ENCODE measurements around the gene PYGO1. TPM values are rescaled to one million over a fixed set of nuclear protein-coding genes. Genes with fewer than 3 reads are reported as not detected.
A peak's percentile ranks its signal among the peaks of the same experiment; 100 is the strongest.

PYGO1 gene
- polyA plus RNA-seq, 6 donors from 2014 or later, result not detected

DNA sequence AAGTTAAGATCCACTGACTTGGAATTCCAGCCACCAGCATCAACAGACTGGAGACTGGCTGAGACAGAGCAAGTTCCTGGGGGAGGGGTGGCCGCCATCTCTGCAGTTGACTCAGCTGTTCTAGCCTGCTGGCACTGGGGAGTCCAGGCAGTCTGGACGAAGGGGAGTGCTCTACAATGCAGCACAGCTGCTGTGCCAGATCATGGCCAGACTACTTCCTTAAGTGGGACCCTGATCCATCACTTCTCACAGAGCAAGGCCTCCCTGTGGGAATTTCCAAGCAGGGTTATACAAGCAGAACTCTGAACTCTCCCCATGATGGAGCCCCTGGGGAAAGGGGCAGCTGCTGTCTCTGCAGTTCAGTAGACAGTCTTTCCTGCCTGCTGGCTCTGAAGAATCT, 35.2 kb downstream of the PYGO1 start:
- Mint-ChIP-seq H3K4me1 (no peaks in the 10 kb centered on the region), H3K27ac (no peak overlapping the region), H3K4me3 (no peak overlapping the region), H3K27me3 (peaks cover 7 to 29% (median 12%) of the 10 kb centered on the region in 3 donors), H3K36me3 (peaks cover 0 to 21% of the 10 kb centered on the region in 2 donors), H3K9me3 (peaks cover 15 to 37% (median 27%) of the 10 kb centered on the region in 7 donors)
- no peak for DNase-seq
- no peak for ATAC-seq (ENCODE audit: low read depth in 2 of 2)

DNA sequence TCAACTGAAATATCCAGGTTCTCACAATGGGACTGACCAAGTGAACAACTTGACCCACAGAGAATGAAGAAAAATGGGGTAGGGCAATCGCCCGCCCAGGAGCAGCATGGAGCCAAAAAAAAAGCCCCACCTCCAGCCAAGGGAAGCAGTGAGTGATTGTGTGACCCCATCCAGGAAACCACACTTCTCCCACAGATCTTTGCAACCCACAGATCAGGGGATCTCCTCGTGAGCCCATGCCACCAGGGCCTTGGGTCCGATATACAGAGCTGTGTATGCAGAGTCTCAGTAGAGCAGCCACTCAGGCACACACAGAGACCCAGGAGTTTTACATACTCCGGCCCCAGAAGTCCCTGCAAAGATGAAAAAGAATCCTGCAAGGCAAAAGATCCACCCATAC, 35.7 kb downstream of the PYGO1 start:
- peaks cover 15 to 36% (median 25%) of the 10 kb centered on the region in 7 donors for H3K9me3 Mint-ChIP-seq
- peaks cover 7 to 24% (median 12%) of the 10 kb centered on the region in 3 donors for H3K27me3 Mint-ChIP-seq
- no peak overlapping the region for H3K4me3 Mint-ChIP-seq
- H3K27ac Mint-ChIP-seq, result no peak overlapping the region
- peaks cover 0 to 21% of the 10 kb centered on the region in 2 donors for H3K36me3 Mint-ChIP-seq
- DNase-seq, result no peak
- H3K4me1 Mint-ChIP-seq, result no peaks in the 10 kb centered on the region
- ATAC-seq (ENCODE audit: low read depth in 2 of 2), result no peak

DNA sequence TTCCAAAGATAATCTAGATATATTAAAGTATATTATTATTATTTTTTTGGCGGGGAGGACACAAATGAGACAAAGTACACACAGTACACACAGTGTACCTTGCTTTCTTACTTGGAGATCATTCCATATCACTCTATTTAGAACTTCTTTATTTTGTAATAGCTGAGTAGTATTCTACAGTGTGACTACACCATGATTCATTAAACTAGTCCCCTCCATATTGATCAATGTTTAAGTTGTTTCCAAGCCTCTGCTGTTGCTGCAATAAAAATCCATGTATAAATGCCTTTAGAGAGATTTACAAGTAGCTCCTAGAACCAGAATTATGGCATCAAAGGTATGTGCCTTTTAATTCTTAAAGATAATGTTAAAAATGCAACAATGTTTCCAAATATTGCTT, 38.8 kb downstream of the PYGO1 start:
- peaks cover 2 to 10% (median 4%) of the 10 kb centered on the region in 3 donors for H3K27me3 Mint-ChIP-seq
- no peak overlapping the region for H3K4me3 Mint-ChIP-seq
- H3K27ac Mint-ChIP-seq, result no peak overlapping the region
- ATAC-seq (ENCODE audit: low read depth in 2 of 2) (no peak), DNase-seq (no peak)
- peaks cover 0 to 3% of the 10 kb centered on the region in 2 donors for H3K36me3 Mint-ChIP-seq
- no peaks in the 10 kb centered on the region for H3K4me1 Mint-ChIP-seq
- H3K9me3 Mint-ChIP-seq, result peaks cover 0 to 12% (median 2%) of the 10 kb centered on the region in 7 donors

DNA sequence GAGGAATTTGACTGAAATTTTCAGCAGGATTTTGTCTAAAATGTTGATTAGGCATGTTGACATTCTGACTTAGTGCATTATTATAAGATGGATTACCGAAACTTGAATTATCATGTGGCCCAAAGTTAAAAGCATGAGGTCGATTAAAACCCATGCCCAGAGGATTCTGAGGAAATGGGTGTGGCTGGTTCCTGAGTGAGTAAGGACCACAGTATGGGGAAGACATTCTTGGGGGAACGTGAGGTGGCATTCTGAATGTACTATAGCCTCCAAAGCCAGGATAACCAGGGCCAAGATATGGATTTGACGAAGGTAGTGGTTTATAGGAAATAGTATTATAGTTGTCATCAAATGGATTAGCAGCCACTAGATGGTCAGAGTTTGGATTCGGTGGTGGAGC, 41.4 kb downstream of the PYGO1 start:
- Mint-ChIP-seq H3K36me3 (no peaks in the 10 kb centered on the region), H3K27me3 (peaks cover 0 to 9% (median 4%) of the 10 kb centered on the region in 3 donors), H3K9me3 (peaks cover 0 to 4% (median 0%) of the 10 kb centered on the region in 7 donors), H3K4me1 (no peaks in the 10 kb centered on the region), H3K27ac (no peak overlapping the region), H3K4me3 (no peak overlapping the region)
- ATAC-seq (ENCODE audit: low read depth in 2 of 2) (no peak), DNase-seq (no peak)

DNA sequence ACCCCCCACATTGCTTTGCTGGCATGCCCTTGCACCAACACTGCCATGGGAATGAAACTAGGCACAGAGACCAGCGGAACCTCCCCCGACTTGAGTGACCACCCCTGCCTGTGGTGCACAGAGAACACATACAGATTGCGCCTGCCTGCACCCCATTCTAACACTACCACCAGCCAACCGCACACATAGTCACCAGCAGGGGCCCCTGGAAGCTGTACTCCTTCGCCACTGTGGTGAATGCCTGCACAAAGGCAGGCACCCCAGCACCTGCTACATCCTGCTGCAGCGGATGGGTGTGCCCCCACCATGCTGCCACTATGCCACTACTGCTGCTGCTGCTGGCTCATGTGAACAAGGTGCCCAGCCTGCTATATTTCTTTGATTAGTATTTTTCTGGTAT, 52.7 kb downstream of the PYGO1 start:
- no peak for ATAC-seq (ENCODE audit: low read depth in 2 of 2)

DNA sequence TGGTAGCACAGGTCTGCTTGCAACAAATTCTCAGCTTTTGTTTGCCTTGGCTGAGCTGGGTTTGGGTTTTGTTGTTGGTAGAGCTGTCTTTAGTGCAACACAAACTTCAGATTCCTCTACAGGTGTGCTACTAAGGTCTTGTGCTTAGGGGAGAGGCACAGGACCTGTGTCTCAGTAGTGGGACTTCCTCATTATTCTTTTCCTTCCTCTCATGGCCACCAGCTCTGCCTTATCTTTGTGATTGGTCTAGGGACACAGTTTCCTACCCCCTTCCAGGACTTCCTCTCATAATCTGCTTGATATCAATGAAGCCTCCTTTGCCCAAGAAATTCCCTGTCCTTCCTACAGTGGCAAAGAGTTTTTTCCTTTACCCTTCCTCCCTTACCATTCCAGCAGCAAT, 55.2 kb downstream of the PYGO1 start:
- H3K9me3 Mint-ChIP-seq, result peaks cover 0 to 2% (median 0%) of the 10 kb centered on the region in 7 donors
- peak overlapping the region in 1 of 6 donors; percentile 57 for H3K27ac Mint-ChIP-seq

More for the DNA sequence above, 52.7 kb downstream of the PYGO1 start:
- Mint-ChIP-seq H3K36me3 (no peaks in the 10 kb centered on the region), H3K9me3 (no peaks in the 10 kb centered on the region), H3K4me1 (peaks cover 0 to 10% (median 0%) of the 10 kb centered on the region in 3 donors), H3K27ac (no peak overlapping the region), H3K27me3 (no peaks in the 10 kb centered on the region), H3K4me3 (peak overlapping the region in 1 of 8 donors; percentile 47)
- no peak for DNase-seq

DNA sequence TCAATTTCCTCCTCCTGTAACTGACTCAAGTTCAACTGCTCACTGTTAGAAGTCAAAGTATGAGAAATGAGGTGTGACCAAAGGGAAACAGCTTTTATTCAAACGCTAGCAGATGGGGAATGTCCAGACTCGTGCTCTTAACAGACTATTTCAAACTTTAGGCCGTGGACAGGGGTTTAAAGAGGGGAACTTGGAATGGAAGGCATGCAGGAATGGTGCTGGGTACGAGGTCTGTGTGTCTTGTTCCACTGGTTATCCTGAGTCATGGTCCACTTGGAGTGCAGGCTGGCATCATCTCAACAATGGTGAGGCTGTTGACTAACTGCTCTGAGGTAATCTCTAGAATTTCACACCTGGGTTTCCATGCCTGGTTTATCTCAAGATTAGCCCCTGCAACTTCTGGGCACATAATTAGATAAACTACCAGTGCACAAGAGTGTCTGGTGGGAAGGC, 57.3 kb downstream of the PYGO1 start:
- ATAC-seq (ENCODE audit: low read depth in 2 of 2) (no peak), DNase-seq (no peak)
- H3K4me1 Mint-ChIP-seq, result peaks cover 0 to 13% (median 0%) of the 10 kb centered on the region in 3 donors
- H3K36me3 Mint-ChIP-seq, result no peaks in the 10 kb centered on the region
- peaks cover 0 to 2% (median 0%) of the 10 kb centered on the region in 7 donors for H3K9me3 Mint-ChIP-seq
- no peak overlapping the region for H3K4me3 Mint-ChIP-seq
- peaks cover 3 to 7% (median 6%) of the 10 kb centered on the region in 3 donors for H3K27me3 Mint-ChIP-seq
- no peak overlapping the region for H3K27ac Mint-ChIP-seq

More for the DNA sequence above, 55.2 kb downstream of the PYGO1 start:
- Mint-ChIP-seq H3K4me3 (no peak overlapping the region), H3K4me1 (peaks cover 0 to 10% (median 0%) of the 10 kb centered on the region in 3 donors), H3K36me3 (no peaks in the 10 kb centered on the region), H3K27me3 (no peaks in the 10 kb centered on the region)
- no peak for DNase-seq
- no peak for ATAC-seq (ENCODE audit: low read depth in 2 of 2)

DNA sequence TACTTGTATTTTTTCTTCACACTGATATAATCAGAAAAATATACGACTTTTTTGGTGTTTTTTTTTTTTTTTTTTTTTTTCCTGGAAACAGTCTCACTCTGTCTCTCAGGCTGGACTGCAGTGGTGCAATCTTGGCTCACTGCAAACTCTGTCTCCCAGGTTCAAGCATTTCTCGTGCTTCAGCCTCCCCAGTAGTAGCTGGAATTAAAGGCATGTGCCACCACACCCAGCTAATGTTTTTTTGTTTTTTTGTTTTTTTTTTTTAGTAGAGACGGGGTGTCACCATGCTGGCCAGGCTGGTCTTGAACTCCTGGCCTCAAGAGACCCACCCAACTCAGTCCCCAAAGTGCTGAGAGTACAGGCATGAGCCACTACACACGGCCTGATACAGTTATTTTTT, 59.3 kb downstream of the PYGO1 start:
- Mint-ChIP-seq H3K36me3 (no peaks in the 10 kb centered on the region), H3K27me3 (peaks cover 15 to 19% (median 18%) of the 10 kb centered on the region in 3 donors), H3K9me3 (peaks cover 0 to 9% (median 0%) of the 10 kb centered on the region in 7 donors), H3K27ac (no peak overlapping the region), H3K4me3 (no peak overlapping the region), H3K4me1 (peaks cover 0 to 7% (median 0%) of the 10 kb centered on the region in 3 donors)
- ATAC-seq (ENCODE audit: low read depth in 2 of 2) (no peak), DNase-seq (no peak)

DNA sequence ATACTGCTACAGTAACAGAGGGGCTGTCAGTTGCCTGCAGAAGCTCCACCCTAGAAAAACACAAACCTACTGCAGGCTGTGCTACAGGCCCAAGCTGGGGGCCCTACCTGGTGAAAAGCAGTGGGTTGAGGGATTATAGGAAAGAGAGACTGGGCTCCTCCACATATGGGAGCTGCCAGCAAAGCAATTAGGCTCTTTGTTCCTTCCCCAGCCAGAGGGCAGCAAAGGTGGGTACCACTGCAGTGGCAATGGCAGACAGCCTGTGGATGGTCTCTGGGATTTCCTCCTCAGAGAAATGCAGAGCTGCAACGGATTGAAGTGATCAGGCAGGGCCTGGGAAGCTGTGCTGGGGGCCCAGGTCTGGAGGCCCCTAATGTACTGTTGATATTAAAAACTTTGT, 61.0 kb downstream of the PYGO1 start:
- Mint-ChIP-seq H3K9me3 (peaks cover 0 to 9% (median 2%) of the 10 kb centered on the region in 7 donors), H3K27ac (no peak overlapping the region), H3K4me3 (peak overlapping the region in 1 of 8 donors; percentile 11), H3K4me1 (peaks cover 0 to 7% (median 0%) of the 10 kb centered on the region in 3 donors), H3K27me3 (peaks cover 29 to 36% (median 33%) of the 10 kb centered on the region in 3 donors), H3K36me3 (no peaks in the 10 kb centered on the region)
- DNase-seq, result no peak
- no peak for ATAC-seq (ENCODE audit: low read depth in 2 of 2)

DNA sequence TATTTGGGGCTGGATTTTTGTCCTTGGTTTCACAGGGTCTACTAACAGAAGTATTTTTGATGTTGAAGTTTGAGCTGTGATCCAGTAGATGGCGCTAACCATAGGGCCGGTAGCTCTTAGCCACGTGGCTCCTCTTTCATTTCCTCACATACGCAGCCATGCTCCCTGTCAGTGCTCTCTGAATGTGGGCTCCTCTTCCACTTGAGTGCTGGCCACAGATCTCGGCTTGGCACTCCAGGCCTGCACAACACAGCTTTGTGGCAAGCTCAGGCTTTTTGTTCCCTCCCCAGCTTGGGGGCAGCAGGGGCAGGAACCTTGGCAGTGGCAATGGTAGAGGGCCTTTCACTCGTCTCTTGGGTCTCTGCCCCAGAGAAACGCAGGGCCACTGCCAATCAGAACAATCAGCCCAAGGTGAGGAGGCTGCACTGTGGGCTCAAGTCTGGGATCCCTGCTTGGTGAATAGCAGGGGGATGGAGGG, 61.5 kb downstream of the PYGO1 start:
- ATAC-seq (ENCODE audit: low read depth in 2 of 2) (peak in 1 of 2 donors; percentile 33), DNase-seq (no peak)
- no peak overlapping the region for H3K27ac Mint-ChIP-seq
- peaks cover 32 to 40% (median 33%) of the 10 kb centered on the region in 3 donors for H3K27me3 Mint-ChIP-seq
- no peaks in the 10 kb centered on the region for H3K36me3 Mint-ChIP-seq
- H3K4me3 Mint-ChIP-seq, result no peak overlapping the region
- peaks cover 0 to 7% (median 0%) of the 10 kb centered on the region in 3 donors for H3K4me1 Mint-ChIP-seq
- peaks cover 0 to 9% (median 2%) of the 10 kb centered on the region in 7 donors for H3K9me3 Mint-ChIP-seq

DNA sequence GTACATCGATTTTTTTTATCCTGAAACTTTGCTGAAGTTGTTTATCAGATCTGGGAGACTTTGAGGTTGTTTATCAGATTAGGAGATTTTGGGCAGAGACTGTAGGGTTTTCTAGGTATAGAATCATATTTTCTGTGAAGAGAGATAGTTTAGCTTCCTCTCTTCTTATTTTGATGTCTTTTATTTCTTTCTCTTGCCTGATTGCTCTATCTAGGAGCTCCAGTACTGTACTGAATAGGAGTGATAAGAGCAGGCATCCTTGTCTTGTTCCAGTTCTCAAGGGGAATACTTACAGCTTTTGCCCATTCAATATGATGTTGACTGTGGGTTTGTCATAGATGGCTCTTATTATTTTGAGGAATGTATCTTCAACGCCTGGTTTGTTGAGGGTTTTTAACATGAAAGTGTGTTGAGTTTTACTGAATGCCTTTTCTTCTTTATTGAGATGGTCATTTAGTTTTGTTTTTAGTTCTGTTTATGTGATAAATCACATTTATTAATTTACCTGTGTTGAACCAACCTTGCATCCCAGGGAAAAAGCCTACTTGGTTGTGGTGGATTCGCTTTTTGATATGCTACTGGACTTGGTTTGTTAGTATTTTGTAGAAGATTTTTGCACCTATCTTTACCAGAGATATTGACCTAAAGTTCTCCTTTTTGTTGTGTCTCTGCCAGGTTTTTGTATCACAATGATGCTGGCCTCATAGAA, 65.2 kb downstream of the PYGO1 start:
- ATAC-seq (ENCODE audit: low read depth in 2 of 2) (no peak), DNase-seq (no peak)
- Mint-ChIP-seq H3K27me3 (peaks cover 32 to 45% (median 33%) of the 10 kb centered on the region in 3 donors), H3K4me1 (peaks cover 0 to 4% (median 0%) of the 10 kb centered on the region in 3 donors), H3K9me3 (peaks cover 0 to 15% (median 3%) of the 10 kb centered on the region in 7 donors), H3K4me3 (no peak overlapping the region), H3K27ac (no peak overlapping the region), H3K36me3 (no peaks in the 10 kb centered on the region)

DNA sequence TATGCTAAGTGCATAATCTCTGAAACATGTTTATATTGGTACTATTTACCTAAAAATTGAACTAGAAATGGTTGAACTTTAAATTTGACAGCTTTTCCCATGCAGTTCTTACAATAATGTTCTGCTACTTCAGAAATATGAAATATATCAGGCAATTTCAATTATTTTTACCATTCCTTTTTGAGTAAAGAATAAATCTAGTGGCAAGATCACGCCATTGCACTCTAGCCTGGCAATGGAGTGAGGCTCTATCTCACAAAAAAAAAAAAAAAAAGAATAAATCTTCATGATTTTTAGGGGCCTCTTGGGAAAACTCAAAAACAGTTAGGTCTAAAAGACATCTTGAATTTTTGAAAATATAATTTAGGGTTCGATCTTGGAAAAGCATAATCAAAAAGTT, 69.5 kb downstream of the PYGO1 start:
- Mint-ChIP-seq H3K36me3 (no peaks in the 10 kb centered on the region), H3K27ac (no peak overlapping the region), H3K9me3 (peaks cover 0 to 6% (median 0%) of the 10 kb centered on the region in 7 donors), H3K4me1 (no peaks in the 10 kb centered on the region), H3K4me3 (no peak overlapping the region), H3K27me3 (peaks cover 14 to 24% (median 16%) of the 10 kb centered on the region in 3 donors)
- no peak for ATAC-seq (ENCODE audit: low read depth in 2 of 2)
- no peak for DNase-seq

DNA sequence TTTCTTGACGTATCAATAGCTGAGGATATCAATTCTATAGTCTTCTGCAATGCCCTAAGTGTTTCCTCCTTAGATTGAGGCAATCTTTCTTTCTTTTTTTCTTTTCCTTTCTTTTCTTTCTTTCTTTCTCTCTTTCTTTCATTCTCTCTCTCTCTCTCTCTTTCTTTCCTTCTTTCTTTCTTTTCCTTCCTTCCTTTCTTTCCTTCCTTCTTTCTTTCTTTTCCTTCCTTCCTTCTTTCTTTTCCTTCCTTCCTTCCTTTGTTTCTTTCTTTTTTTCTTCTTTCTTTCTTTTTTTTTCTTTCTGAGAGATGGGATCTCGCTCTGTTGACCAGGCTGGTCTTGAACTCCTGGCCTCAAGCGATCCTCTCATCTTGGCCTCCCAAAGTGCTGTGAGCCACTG, 70.1 kb downstream of the PYGO1 start:
- Mint-ChIP-seq H3K4me1 (no peaks in the 10 kb centered on the region), H3K27me3 (peaks cover 7 to 18% (median 13%) of the 10 kb centered on the region in 3 donors), H3K4me3 (no peak overlapping the region), H3K9me3 (peaks cover 0 to 6% (median 0%) of the 10 kb centered on the region in 7 donors), H3K27ac (peak overlapping the region in 1 of 6 donors; percentile 28), H3K36me3 (no peaks in the 10 kb centered on the region)
- no peak for DNase-seq
- no peak for ATAC-seq (ENCODE audit: low read depth in 2 of 2)

All from naive B cell (primary cell).